Neuronal stem cell (in vitro differentiated cells): ENCODE data around the gene BUD23.

Experiments used
- DNase-seq: peaks from one replicate; pipeline ENCODE4 v3.0.0-alpha.2; 2013; ENCODE audit warnings: low spot score
- H2AFZ ChIP-seq: one replicate; pipeline ENCODE4 v1.6.1; 2013; ENCODE audit warnings: mild to moderate bottlenecking, low read length, inconsistent platforms
- H2AK5ac ChIP-seq: 2 replicates; pipeline ENCODE4 v1.6.1; 2013; ENCODE audit warnings: low read depth, mild to moderate bottlenecking, inconsistent platforms, low read length, moderate library complexity, mixed read lengths
- H2BK120ac ChIP-seq: 2 replicates; pipeline ENCODE4 v1.6.1; 2013; ENCODE audit warnings: low read depth, mild to moderate bottlenecking, inconsistent platforms, low read length, moderate library complexity, mixed read lengths
- H2BK12ac ChIP-seq: one replicate; pipeline ENCODE4 v1.6.1; 2013; ENCODE audit warnings: low read length, inconsistent platforms
- H2BK15ac ChIP-seq: 2 replicates; pipeline ENCODE4 v1.6.1; 2013; ENCODE audit warnings: mild to moderate bottlenecking, low read length, inconsistent platforms, mixed read lengths
- H2BK5ac ChIP-seq: one replicate; pipeline ENCODE4 v1.6.1; 2013; ENCODE audit warnings: inconsistent platforms, mild to moderate bottlenecking, low read length, moderate library complexity
- H3K14ac ChIP-seq: one replicate; pipeline ENCODE4 v1.6.1; 2013; ENCODE audit warnings: low read length, inconsistent platforms
- H3K18ac ChIP-seq: 2 replicates; pipeline ENCODE4 v1.6.1; 2013; ENCODE audit warnings: low read length, inconsistent platforms
- H3K23ac ChIP-seq: 2 replicates; pipeline ENCODE4 v1.6.1; 2013; ENCODE audit warnings: low read depth, mild to moderate bottlenecking, mixed read lengths, low read length, inconsistent platforms; ENCODE audit not compliant: poor library complexity
- H3K27ac ChIP-seq: replicated peaks from 3 replicates; pipeline ENCODE4 v1.5.1; 2013; ENCODE audit warnings: low read length, inconsistent platforms
- H3K27me3 ChIP-seq, 3 experiments: 2 replicates each; pipeline ENCODE4 v1.6.1; 2013; ENCODE audit warnings: low read length in 3 of 3, mild to moderate bottlenecking in 2 of 3, inconsistent platforms in 1 of 3, low read depth in 1 of 3, mixed read lengths in 1 of 3, moderate library complexity in 1 of 3; ENCODE audit not compliant: control insufficient read depth in 3 of 3, insufficient read depth in 3 of 3
- H3K36me3 ChIP-seq, 2 donors: replicated peaks in 1 of 2; 2 replicates each; pipeline ENCODE4 v1.6.1; 2013; ENCODE audit warnings: low read length in 2 of 2; ENCODE audit not compliant: control insufficient read depth in 2 of 2, insufficient read depth in 2 of 2
- H3K4ac ChIP-seq: 2 replicates; pipeline ENCODE4 v1.6.1; 2013; ENCODE audit warnings: inconsistent platforms, mild to moderate bottlenecking, low read length, moderate library complexity
- H3K4me1 ChIP-seq, 2 donors: 1 replicate in 1 of 2; 2 replicates in 1 of 2; pipeline ENCODE4 v1.6.1; 2013; ENCODE audit warnings: low read length in 2 of 2, low read depth in 1 of 2; ENCODE audit not compliant: control insufficient read depth in 2 of 2, insufficient read depth in 1 of 2
- H3K4me2 ChIP-seq: one replicate; pipeline ENCODE4 v1.6.1; 2013; ENCODE audit warnings: mild to moderate bottlenecking, low read length, inconsistent platforms; ENCODE audit not compliant: insufficient read depth, poor library complexity, severe bottlenecking
- H3K4me3 ChIP-seq, 2 donors: 2 replicates each; pipeline ENCODE4 v1.5.1; 2013; ENCODE audit warnings: low read length in 2 of 2, mild to moderate bottlenecking in 2 of 2, inconsistent platforms in 1 of 2, moderate library complexity in 1 of 2
- H3K79me1 ChIP-seq: one replicate; pipeline ENCODE4 v1.6.1; 2013; ENCODE audit warnings: low read depth, mild to moderate bottlenecking, inconsistent platforms, low read length, moderate library complexity
- H3K9ac ChIP-seq: one replicate; pipeline ENCODE4 v1.6.1; 2013; ENCODE audit warnings: mild to moderate bottlenecking, low read depth, low read length, inconsistent platforms; ENCODE audit not compliant: poor library complexity
- H3K9me3 ChIP-seq, 2 donors: replicated peaks in 1 of 2; 2 replicates each; pipeline versions ENCODE3 to v1.6.1; 2013; ENCODE audit warnings: low read length in 2 of 2, mild to moderate bottlenecking in 2 of 2, inconsistent platforms in 1 of 2, low read depth in 1 of 2, mixed read lengths in 1 of 2, moderate library complexity in 1 of 2; ENCODE audit not compliant: control insufficient read depth in 2 of 2, insufficient read depth in 1 of 2
- H4K8ac ChIP-seq: one replicate; pipeline ENCODE4 v1.6.1; 2013; ENCODE audit warnings: low read depth, mild to moderate bottlenecking, inconsistent platforms, low read length, moderate library complexity
- H4K91ac ChIP-seq: one replicate; pipeline ENCODE4 v1.6.1; 2013; ENCODE audit warnings: low read length, low read depth, mild to moderate bottlenecking, inconsistent platforms; ENCODE audit not compliant: poor library complexity
- WGBS, 2 donors: extraction: QIAGEN DNeasy Blood & Tissue Kit; methylation state at CpG; one replicate each; pipeline ENCODE4 v1.1.7; 2013; ENCODE audit warnings: missing lambda C conversion rate in 2 of 2, mixed read lengths in 1 of 2; ENCODE audit not compliant: insufficient read length in 2 of 2, insufficient replicate concordance in 1 of 2; ENCODE audit errors: extremely low coverage in 2 of 2; 5-methylcytosine and 5-hydroxymethylcytosine counted together

The BUD23 gene

DNA sequence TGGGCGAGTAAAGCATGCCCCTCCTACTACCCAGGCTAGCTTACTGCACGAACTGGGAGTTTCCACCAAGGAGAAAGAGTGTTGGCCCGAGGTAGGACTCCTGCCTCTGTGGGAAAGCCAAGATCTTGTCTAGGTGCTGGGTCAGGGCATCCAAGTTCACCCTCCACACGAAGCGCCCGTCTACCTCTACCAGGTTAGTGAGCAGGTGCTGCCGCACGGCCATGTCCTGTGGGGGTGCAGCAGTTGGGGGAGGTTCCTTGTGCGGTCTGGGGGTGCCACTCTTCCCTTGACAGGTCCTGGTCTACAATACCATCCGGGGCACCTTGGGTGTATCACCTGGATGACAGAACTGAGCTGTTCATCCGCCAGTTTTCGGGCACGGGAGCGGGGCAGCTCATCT lies 53.5 kb downstream of the BUD23 start:
- Histone ChIP-seq H2AFZ (no peak overlapping the region), H2BK5ac (no peak overlapping the region), H3K4me1 (peaks cover 8 to 14% of the 10 kb centered on the region in 2 donors), H3K27ac (no peak overlapping the region), H3K79me1 (peaks cover 6% of the 10 kb centered on the region), H3K9me3 (no peaks in the 10 kb centered on the region), H4K91ac (no peak overlapping the region), H3K18ac (no peak overlapping the region), H3K14ac (no peak overlapping the region), H2BK12ac (no peak overlapping the region), H3K23ac (peak overlapping the region; percentile 13), H2BK120ac (no peak overlapping the region), H3K4me2 (no peak overlapping the region), H3K4me3 (peak overlapping the region in 1 of 2 donors; percentile 24), H3K9ac (no peak overlapping the region), H2BK15ac (no peak overlapping the region), H3K4ac (no peak overlapping the region), H2AK5ac (peak overlapping the region; percentile 30), H3K36me3 (peaks cover 21 to 22% of the 10 kb centered on the region in 2 donors), H3K27me3 (no peaks in the 10 kb centered on the region), H4K8ac (no peak overlapping the region)
- no peak for DNase-seq
- no CpG with 5 or more reads among the region's 14 CpGs for WGBS, 2 donors

DNA sequence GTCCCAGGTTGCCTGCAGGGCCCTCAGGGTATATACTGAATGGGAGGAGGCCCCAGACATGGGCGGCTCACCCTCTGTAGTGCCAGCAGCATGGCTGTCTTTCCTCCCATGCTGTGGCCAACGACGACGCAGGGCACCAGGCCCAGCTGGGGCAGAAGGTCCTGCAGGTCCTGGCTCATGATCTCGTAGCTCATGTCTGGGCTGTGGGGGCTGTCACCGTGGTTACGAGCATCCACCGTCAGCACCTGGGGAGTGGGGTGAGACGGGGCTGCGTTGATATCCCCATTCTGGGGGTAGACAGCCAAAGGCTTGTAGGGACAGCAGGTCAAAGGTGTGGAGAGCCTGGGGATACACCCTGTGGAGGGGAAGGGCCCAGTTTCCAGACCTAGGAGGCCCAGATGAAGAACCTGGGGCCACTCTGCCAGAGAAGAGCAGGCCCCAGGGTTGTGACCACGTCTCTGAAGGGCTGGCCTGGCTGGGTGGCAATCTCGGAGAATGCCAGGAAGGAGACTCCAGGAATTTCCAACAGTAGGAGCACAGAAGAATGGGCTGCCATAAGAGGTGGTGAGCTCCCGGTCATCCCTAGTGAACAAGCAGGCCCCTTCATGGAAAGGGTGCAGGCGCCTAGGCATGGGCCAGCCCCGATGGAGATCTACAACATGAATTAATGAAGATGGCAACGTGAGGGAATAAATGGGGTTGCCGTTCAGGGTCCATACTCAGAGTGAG lies 54.3 kb downstream of the BUD23 start:
- Histone ChIP-seq H2BK12ac (no peak overlapping the region), H3K36me3 (peaks cover 21 to 22% of the 10 kb centered on the region in 2 donors), H2BK120ac (no peak overlapping the region), H3K27me3 (no peaks in the 10 kb centered on the region), H3K4me2 (peak overlapping the region; percentile 98), H3K14ac (no peak overlapping the region), H3K23ac (no peak overlapping the region), H2BK5ac (no peak overlapping the region), H3K4me3 (peak overlapping the region; percentile 24 to 88), H2BK15ac (peak overlapping the region; percentile 39), H3K9ac (peak overlapping the region; percentile 70), H3K4ac (no peak overlapping the region), H2AK5ac (peak overlapping the region; percentile 30), H3K79me1 (peaks cover 6% of the 10 kb centered on the region), H3K4me1 (peaks cover 14 to 22% of the 10 kb centered on the region in 2 donors), H4K8ac (no peak overlapping the region), H3K27ac (no peak overlapping the region), H2AFZ (peak overlapping the region; percentile 93), H3K18ac (peak overlapping the region; percentile 41), H3K9me3 (no peaks in the 10 kb centered on the region), H4K91ac (no peak overlapping the region)
- no CpG with 5 or more reads among the region's 17 CpGs for WGBS, 2 donors
- no peak for DNase-seq

DNA sequence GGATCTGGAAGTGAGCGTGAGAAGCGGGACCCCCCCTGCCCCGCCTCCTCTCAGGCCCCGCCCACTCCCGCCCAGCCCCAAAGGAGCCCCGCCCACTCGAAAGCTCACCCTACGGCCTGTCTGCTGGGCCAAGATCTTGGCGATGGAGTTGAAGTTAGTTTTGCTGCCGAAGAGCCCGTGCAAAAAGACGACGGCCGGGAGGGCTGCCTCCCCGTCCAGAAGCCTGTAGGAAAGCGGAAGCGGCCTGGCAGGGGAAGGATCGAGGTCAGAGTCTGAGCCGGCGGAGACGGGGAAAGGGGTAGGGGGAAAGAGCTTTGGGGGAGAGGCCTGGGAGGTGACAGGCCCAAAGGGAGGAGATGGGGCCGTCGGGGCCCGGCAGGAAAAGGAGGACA lies 54.8 kb downstream of the BUD23 start:
- H3K27me3 ChIP-seq: no peaks in the 10 kb centered on the region
- H2AK5ac ChIP-seq: peak overlapping the region; percentile 84
- peak overlapping the region; percentile 79 for H3K27ac ChIP-seq
- no CpG with 5 or more reads among the region's 24 CpGs for WGBS, 2 donors
- peaks cover 19 to 22% of the 10 kb centered on the region in 2 donors for H3K4me1 ChIP-seq
- H3K23ac ChIP-seq: peak overlapping the region; percentile 99
- peak overlapping the region; percentile 88 to 96 for H3K4me3 ChIP-seq
- peak overlapping the region; percentile 53 for H3K4ac ChIP-seq
- peak overlapping the region; percentile 97 for H2BK12ac ChIP-seq
- H2BK120ac ChIP-seq: peak overlapping the region; percentile 72
- H4K91ac ChIP-seq: no peak overlapping the region
- peaks cover 6% of the 10 kb centered on the region for H3K79me1 ChIP-seq
- peak overlapping the region; percentile 99 for H3K18ac ChIP-seq
- no peak for DNase-seq
- H2BK5ac ChIP-seq: peak overlapping the region; percentile 53
- peak overlapping the region; percentile 97 for H3K9ac ChIP-seq
- no peaks in the 10 kb centered on the region for H3K9me3 ChIP-seq
- peak overlapping the region; percentile 93 for H2AFZ ChIP-seq
- no peak overlapping the region for H4K8ac ChIP-seq
- H3K36me3 ChIP-seq: peaks cover 21 to 22% of the 10 kb centered on the region in 2 donors
- peak overlapping the region; percentile 75 for H2BK15ac ChIP-seq
- no peak overlapping the region for H3K14ac ChIP-seq
- H3K4me2 ChIP-seq: peak overlapping the region; percentile 98

DNA sequence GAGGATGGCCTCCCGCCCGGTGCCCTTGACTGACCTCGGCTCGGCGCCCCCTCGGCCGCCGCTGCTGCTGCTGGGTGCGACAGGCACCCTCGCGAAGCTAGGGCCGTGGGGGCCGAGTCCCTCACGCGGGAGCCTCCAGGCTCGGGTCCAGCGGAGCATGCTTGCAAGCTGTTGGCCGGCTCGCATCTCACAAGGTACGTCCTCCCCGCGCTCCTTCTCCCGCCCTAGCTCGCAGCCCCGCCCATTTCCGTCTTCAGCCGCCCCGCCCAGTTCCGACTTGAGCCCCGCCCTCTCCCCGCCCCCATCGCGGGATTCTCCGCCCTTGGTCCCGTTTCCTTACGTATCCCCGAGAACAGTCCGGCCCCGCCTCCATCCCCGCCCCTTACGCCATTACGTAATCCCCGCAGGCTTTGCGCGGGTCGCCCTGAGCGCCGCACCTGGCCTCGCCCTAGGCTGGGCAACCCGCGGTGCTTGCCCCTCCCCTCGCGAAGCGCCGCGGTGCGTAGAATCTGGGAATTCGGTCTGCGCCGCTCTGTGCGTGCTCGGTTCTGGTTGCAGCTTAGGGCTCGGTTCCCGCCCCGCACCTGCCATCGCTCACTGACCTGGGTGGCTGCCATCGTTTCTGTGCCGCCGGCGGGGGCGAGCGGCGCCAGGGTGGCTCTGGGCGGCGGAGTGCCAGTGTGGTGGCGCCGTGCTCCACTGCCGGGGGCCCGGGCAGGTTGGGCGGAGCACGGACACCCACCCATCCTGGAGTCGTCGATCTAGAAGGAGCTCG lies 55.4 kb downstream of the BUD23 start, which contains the start of gene ABHD11:
ABHD11 (minus strand) TSS at position 191 of the 775 bp plus-strand sequence; CDS start at position 159, 32 bp downstream.
- peak within 1 kb of the TSS; percentile 98 for H2AFZ ChIP-seq
- no peak within 1 kb of the TSS for H3K14ac ChIP-seq
- H3K9ac ChIP-seq: peak within 1 kb of the TSS; percentile 97
- peak within 1 kb of the TSS; percentile 93 for H3K4ac ChIP-seq
- H3K27me3 ChIP-seq: no peaks in the 10 kb centered on the region
- H2BK120ac ChIP-seq: peak within 1 kb of the TSS; percentile 72
- peak within 1 kb of the TSS; percentile 88 to 96 for H3K4me3 ChIP-seq
- H3K9me3 ChIP-seq: no peaks in the 10 kb centered on the region
- H2BK12ac ChIP-seq: peak within 1 kb of the TSS; percentile 100
- peaks cover 21 to 22% of the 10 kb centered on the region in 2 donors for H3K36me3 ChIP-seq
- peak within 1 kb of the TSS; percentile 98 for H3K4me2 ChIP-seq
- peak within 1 kb of the TSS; percentile 43 for H4K8ac ChIP-seq
- peak within 1 kb of the TSS; percentile 84 for H2AK5ac ChIP-seq
- peak within 1 kb of the TSS; percentile 79 for H3K27ac ChIP-seq
- H4K91ac ChIP-seq: peak within 1 kb of the TSS; percentile 92
- peaks cover 24 to 27% of the 10 kb centered on the region in 2 donors for H3K4me1 ChIP-seq
- peak within 1 kb of the TSS; percentile 99 for H2BK5ac ChIP-seq
- H2BK15ac ChIP-seq: peak within 1 kb of the TSS; percentile 100
- no CpG with 5 or more reads among the region's 84 CpGs for WGBS, 2 donors
- peak; percentile 95 for DNase-seq
- H3K18ac ChIP-seq: peak within 1 kb of the TSS; percentile 99
- H3K23ac ChIP-seq: peak within 1 kb of the TSS; percentile 99
- H3K79me1 ChIP-seq: peaks cover 6% of the 10 kb centered on the region
